Esophagus (tissue), 2 donors: Measurements from ENCODE around the gene SMURF2. TPM values are rescaled to one million over a fixed set of nuclear protein-coding genes. Genes with fewer than 3 reads are reported as not detected.
"Not testable (repeated sequence)": the region's sequence is repeated elsewhere in the genome, so short reads cannot be mapped to it uniquely, and the experiment has no call there.

Experiments used
- H3K27ac ChIP-seq, 2 donors: one replicate each; pipeline ENCODE4 v1.5.1; 2013; ENCODE audit warnings: low read depth in 2 of 2, mild to moderate bottlenecking in 2 of 2, inconsistent platforms in 1 of 2, low read length in 1 of 2, moderate library complexity in 1 of 2
- H3K27me3 ChIP-seq, 2 donors: one replicate each; pipeline ENCODE4 v1.6.1; 2013; ENCODE audit warnings: low read length in 2 of 2, control low read depth in 1 of 2, mild to moderate bottlenecking in 1 of 2; ENCODE audit not compliant: insufficient read depth in 2 of 2, control insufficient read depth in 1 of 2
- H3K36me3 ChIP-seq, 2 donors: one replicate each; pipeline ENCODE4 v1.6.1; 2013; ENCODE audit warnings: low read length in 1 of 2; ENCODE audit not compliant: control insufficient read depth in 2 of 2, insufficient read depth in 2 of 2
- H3K4me1 ChIP-seq, 2 donors: one replicate each; pipeline ENCODE4 v1.6.1; 2013; ENCODE audit warnings: low read length in 1 of 2; ENCODE audit not compliant: control insufficient read depth in 2 of 2, insufficient read depth in 2 of 2
- H3K4me3 ChIP-seq, 2 donors: one replicate each; pipeline ENCODE4 v1.5.1; 2013; ENCODE audit warnings: low read length in 2 of 2, mild to moderate bottlenecking in 2 of 2, low read depth in 1 of 2, moderate library complexity in 1 of 2
- H3K9me3 ChIP-seq, 2 donors: one replicate each; pipeline ENCODE4 v1.6.1; 2013; ENCODE audit warnings: mild to moderate bottlenecking in 2 of 2, low read depth in 1 of 2, low read length in 1 of 2, moderate library complexity in 1 of 2; ENCODE audit not compliant: control insufficient read depth in 2 of 2, insufficient read depth in 1 of 2
- WGBS, 2 donors: extraction: QIAGEN DNeasy Blood & Tissue Kit; methylation state at CpG; one replicate each; pipeline ENCODE4 v1.1.7; 2013; 5-methylcytosine and 5-hydroxymethylcytosine counted together
- polyA plus RNA-seq, 2 donors: library from polyadenylated mRNA; stranded (reverse); fragments of 200-250 nt; gene quantifications; one replicate each; pipeline ENCODE4 v1.2.3, GENCODE V29; 2013
- donor health status: healthy with polysubstance abuse.
- donor health status: Bipolar disorder and iron deficiency.

SMURF2 gene
- polyA plus RNA-seq, 2 donors, result 3.1 TPM

DNA sequence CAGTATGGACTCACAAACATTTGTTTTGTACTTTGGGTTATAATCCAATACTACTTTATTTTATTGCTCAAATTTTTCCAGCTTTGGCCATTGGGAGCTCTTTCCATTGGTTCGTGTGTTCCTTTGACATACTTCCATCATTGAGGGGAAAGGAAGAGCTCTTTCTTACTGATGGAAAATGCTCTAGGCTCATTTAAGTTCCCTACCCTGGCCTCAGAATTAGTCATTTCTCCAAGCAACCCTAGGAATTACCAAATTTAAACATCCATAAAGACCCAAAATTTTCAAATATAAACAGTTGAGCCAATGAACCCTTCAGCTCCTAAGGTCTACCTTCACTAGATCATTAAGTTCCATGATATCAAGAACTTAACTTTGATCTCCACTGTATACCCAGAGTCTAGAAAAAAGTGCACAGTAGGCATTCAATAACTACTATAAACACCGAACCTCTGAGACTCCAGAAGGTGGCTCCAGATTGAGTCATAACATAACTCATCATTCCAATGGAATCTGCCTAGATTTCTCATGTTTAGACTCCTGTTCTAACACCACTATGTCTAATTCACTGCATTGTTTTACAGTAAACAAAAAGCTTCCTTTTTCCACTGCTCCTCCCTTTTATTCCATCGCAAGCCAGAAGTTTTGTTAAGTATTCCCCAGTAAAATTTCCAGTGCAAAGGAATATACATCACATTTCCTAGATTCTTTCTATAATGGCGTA is 39.0 kb downstream of the SMURF2 start:
- Histone ChIP-seq H3K27me3 (no peaks in the 10 kb centered on the region), H3K36me3 (no peaks in the 10 kb centered on the region), H3K4me3 (no peak overlapping the region), H3K9me3 (no peaks in the 10 kb centered on the region), H3K27ac (no peak overlapping the region), H3K4me1 (no peaks in the 10 kb centered on the region)
- 63 to 71% methylated on average over 4 of the region's 4 CpGs for WGBS, 2 donors

- H3K27ac ChIP-seq, result no peak overlapping the region
- no peaks in the 10 kb centered on the region for H3K9me3 ChIP-seq
- no peaks in the 10 kb centered on the region for H3K4me1 ChIP-seq
- no peaks in the 10 kb centered on the region for H3K36me3 ChIP-seq
- no peak overlapping the region for H3K4me3 ChIP-seq
- H3K27me3 ChIP-seq, result no peaks in the 10 kb centered on the region
- WGBS, 2 donors, result 96 to 98% methylated on average over 6 of the region's 6 CpGs
Observed at GRCh38 chr17:64621772-64622171, 40.3 kb downstream of the SMURF2 start.

DNA sequence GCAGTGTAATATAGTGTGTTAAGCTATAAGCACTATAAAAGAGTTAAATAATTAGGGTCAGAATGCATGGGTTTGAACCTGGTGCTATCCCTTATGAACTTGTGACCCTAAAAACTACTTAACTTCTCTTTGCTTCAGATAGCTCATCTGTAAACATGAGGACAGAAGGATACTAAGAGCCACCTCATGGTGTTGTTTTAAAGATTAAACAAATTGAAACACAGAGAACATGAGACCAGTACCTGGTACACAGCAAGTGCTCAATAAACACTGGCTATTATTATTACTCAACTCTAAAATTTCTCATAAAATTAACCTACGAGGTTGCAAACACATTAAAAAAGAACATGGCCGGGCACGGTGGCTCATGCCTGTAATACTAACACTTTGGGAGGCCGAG is 43.3 kb downstream of the SMURF2 start:
- WGBS, 2 donors, result 94 to 95% methylated on average over 4 of the region's 4 CpGs
- Histone ChIP-seq H3K36me3 (no peaks in the 10 kb centered on the region), H3K4me1 (no peaks in the 10 kb centered on the region), H3K4me3 (no peak overlapping the region), H3K27me3 (no peaks in the 10 kb centered on the region), H3K9me3 (no peaks in the 10 kb centered on the region), H3K27ac (no peak overlapping the region)

- no peaks in the 10 kb centered on the region for H3K9me3 ChIP-seq
- no peaks in the 10 kb centered on the region for H3K36me3 ChIP-seq
- no peak overlapping the region for H3K27ac ChIP-seq
- peaks cover 0 to 2% of the 10 kb centered on the region in 2 donors for H3K4me1 ChIP-seq
- 93 to 94% methylated on average over 5 of the region's 5 CpGs for WGBS, 2 donors
- H3K27me3 ChIP-seq, result no peaks in the 10 kb centered on the region
- H3K4me3 ChIP-seq, result no peak overlapping the region
Observed at GRCh38 chr17:64617125-64617780, 44.9 kb downstream of the SMURF2 start.

DNA sequence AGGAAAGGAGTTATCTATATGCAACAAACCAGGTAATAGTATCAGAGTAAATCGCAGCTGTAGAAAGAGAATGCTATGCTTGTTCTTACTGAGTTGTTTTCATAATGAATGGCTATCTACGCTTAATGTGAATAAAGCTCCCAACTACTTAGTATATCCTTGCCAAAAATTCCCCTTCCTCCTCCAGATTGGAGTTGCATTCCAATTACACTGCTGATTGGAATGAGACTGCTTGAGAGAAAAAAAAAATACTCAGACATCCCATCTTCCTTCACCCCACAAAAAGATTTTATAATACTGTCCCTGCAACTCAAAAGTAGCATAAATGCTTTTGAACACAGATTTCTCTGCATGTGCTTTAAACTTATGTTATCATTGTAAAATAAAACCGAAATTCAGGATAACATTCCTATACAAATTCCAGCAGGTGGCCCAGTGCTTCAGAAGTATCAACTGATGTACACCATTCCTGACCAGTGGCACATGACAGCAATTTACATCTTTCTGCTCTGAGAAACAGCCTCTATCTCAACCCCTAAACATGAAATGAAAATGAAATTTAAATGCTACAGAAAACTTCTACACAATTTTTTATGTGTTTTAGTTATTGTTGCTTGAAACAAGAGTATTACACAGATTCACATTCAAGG is 47.0 kb downstream of the SMURF2 start:
- 55 to 76% methylated on average over 3 of the region's 3 CpGs for WGBS, 2 donors
- no peaks in the 10 kb centered on the region for H3K9me3 ChIP-seq
- peaks cover 0 to 2% of the 10 kb centered on the region in 2 donors for H3K4me1 ChIP-seq

GRCh38 chr17:64614266-64615027 is 47.7 kb downstream of the SMURF2 start:
- Histone ChIP-seq H3K27me3 (no peaks in the 10 kb centered on the region), H3K9me3 (no peaks in the 10 kb centered on the region), H3K27ac (no peak overlapping the region), H3K36me3 (no peaks in the 10 kb centered on the region), H3K4me1 (peaks cover 0 to 2% of the 10 kb centered on the region in 2 donors), H3K4me3 (no peak overlapping the region)
- WGBS, 2 donors, result 71 to 84% methylated on average over 2 of the region's 2 CpGs

More for the DNA sequence above, 47.0 kb downstream of the SMURF2 start:
- H3K36me3 ChIP-seq, result no peaks in the 10 kb centered on the region
- H3K27me3 ChIP-seq, result no peaks in the 10 kb centered on the region
- H3K27ac ChIP-seq, result no peak overlapping the region
- H3K4me3 ChIP-seq, result no peak overlapping the region

DNA sequence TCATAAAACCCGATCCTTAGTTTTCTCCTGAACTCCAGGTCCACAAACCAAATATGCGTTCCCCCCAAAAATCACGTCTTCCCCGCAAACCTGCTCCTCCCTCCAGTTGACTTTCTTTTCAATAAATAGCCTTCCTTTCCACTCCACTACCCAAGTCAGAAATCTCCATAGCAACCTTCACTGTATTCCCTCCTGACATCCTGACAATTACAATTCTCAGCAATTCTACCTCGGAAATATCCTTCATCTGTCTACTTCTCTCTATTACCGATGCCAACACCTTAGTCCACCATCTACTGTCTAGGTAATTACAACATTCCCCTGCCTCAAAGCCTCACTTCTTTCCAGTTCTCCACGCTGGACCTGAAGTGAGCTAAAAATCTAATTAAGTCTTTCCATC is 50.7 kb downstream of the SMURF2 start:
- Histone ChIP-seq H3K36me3 (no peaks in the 10 kb centered on the region), H3K27ac (no peak overlapping the region), H3K4me3 (no peak overlapping the region), H3K9me3 (no peaks in the 10 kb centered on the region), H3K4me1 (peaks cover 0 to 2% of the 10 kb centered on the region in 2 donors), H3K27me3 (no peaks in the 10 kb centered on the region)
- 86 to 88% methylated on average over 7 of the region's 7 CpGs for whole genome bisulfite sequencing, 2 donors

GRCh38 chr17:64610244-64610643 is 51.9 kb downstream of the SMURF2 start:
- not testable (repeated sequence) for H3K27me3 ChIP-seq, H3K4me1 ChIP-seq, H3K27ac ChIP-seq, H3K9me3 ChIP-seq, H3K36me3 ChIP-seq, H3K4me3 ChIP-seq
- 98 to 99% methylated on average over 2 of the region's 2 CpGs for WGBS, 2 donors

DNA sequence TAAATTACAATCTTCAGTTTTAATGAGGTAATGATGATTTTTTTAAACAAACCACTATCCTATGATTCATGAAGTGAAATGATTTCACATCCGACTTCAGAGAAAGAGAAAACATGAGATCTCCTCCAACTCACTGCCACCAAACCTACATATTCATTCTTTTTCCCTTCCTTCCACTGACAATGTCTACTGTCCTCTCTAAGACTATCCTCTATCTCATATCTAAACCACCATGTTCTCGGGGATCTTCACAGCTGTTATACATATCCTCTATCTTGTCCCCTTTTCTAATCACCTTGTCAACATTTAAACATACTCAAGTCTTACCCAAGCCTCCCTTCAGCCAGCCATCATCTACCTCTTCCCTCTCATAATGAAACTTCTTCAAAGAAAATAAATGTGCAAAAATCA is 53.5 kb downstream of the SMURF2 start:
- Histone ChIP-seq H3K4me1 (peaks cover 0 to 2% of the 10 kb centered on the region in 2 donors), H3K4me3 (no peak overlapping the region), H3K36me3 (no peaks in the 10 kb centered on the region), H3K27ac (no peak overlapping the region), H3K9me3 (no peaks in the 10 kb centered on the region), H3K27me3 (no peaks in the 10 kb centered on the region)
- WGBS, 2 donors, result 69 to 73% methylated on average over 2 of the region's 2 CpGs
